GM21447 (cell line): ENCODE measurements around the gene VWA3A.
"Not testable (repeated sequence)": the region's sequence is repeated elsewhere in the genome, so short reads cannot be mapped to it uniquely, and the experiment has no call there.

ENCODE experiments used
- ATAC-seq: cut with Tn5 transposase; IDR thresholded peaks from one replicate; pipeline ENCODE4 v1.9.1; 2021; ENCODE audit not compliant: unreplicated experiment

The VWA3A gene

DNA sequence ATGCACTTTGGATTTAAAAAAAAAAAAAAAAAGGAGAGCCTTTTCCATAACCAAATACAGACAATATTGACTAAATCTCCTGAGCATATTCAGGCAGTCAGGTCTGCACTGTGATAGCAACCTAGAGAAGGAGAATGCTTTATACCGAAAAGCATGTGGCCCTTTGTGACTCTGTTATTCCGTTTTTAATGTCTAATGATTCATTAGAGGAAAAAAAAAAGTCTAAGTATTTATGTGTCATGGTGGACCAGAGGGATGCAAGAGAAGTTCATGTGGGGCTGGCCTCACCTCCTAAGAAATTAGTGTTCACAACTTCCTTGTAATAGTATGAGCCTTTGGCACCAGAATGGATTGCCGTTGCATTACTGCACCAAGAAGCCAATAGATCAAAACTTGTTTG, 11.3 kb upstream of the VWA3A start:
- ATAC-seq: no peak

DNA sequence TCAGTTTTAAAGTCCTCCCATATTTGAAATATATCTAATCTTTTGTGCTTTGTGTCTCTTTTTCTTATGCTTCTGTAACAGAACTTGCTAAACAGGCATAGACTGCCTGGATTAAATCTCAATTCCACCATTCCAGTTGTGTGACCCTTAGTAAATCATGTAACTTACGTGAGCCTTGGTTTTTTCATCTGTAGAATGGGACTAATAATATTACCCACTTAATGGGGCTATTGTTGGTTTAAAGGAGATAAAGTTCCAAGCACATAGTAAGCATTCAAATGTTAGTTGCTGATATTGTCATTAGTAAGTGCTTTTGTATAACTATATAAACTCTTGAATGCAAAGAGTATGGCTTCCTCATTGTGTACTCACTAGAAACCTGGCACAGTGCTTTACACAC, 5.9 kb upstream of the VWA3A start:
- no peak for ATAC-seq

DNA sequence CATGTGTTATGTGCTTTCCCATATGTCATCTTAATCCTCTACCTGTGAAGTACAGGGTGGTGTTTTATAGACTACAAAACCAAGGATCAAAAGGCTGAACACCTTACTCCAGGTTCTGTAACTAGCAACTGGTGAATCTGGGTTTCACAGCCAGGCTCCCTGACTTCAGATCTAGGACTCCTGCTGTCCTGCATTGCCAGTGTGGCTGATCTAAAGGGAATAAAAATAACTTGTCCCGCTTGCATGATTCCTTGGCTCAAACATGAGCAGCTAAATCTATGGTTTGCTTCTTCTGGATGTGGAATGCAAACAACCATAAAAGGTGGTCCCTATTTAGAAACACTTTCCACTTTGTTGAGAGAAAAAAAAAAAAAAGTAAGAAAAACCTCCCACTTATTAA, 3.7 kb upstream of the VWA3A start:
- no peak for ATAC-seq

DNA sequence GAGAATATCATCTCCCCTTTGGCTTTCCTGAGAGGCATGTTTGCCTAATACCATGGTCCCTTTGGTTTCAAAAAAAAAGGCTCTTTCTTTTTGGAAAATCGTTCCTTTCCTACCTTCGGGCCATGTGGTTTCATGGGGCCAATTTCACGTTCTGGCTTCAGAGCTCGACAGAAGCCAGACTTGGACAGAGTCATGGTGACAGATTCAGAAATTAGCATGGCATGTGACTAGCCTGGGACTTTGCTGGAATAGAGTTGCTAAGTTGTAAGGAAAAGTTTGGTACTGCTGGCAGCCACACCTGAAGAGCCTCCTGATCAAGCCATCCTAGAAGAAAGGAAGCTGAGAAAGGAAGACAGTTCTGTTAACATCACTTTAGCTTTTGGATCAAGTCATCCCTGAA, 2.4 kb upstream of the VWA3A start:
- ATAC-seq: no peak

DNA sequence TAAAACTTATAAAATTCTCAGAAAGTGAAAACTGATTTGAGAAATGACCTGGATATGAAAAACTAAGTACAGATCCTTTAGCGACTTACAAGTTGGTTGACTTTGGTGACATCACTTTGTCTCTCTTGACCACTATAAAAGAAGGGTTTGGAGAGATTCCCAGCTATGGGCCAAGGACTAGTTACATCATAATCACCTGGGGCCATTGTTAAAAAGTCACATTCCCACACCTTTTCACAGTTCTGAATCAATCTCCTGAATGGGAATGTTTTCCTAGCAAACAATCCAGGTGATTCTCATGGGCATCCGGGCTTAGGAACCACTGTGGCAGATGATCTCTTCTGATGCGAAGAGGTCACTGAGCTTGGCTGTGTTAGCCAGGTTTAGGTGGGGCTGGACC, 620 bp upstream of the VWA3A start:
- ATAC-seq: no peak

DNA sequence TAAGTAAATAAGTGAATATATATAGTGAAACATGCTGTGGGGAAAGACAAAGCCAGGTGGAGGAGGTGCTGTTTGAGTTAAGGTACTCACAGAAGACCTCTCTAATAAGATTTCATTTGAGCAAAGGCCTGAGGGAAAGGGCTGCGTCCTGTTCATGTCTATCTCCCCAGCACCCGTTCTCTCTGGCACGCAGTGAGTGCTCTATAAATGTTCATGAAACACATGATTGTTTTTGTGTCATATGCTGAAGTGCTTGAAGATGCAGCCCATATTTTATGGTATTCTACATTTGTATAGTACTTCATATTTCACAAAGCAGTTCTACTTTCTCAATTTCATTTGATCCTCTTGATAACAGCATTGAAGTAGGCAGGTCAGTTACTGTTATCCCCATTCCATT, 990 bp downstream of the VWA3A start:
- ATAC-seq: no peak

DNA sequence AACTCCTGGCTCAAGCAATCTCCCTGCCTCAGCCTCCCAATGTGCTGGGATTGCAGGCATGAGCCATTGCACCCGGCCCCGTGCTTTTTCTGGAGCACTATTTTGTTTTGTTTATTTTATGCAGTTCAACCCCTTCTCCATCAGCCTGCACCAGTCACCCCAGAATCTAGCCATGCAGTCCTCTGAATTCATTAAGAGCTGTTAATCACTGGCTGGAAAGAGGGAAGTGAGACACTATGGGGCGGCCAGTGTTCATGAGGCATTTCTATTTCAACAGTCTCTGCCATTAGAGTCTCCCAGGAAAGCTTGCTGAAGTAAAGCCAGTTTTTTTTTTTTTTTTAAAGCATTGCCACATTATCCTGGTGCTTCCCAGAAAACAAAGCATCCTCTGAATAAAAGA, 1.7 kb downstream of the VWA3A start:
- no peak for ATAC-seq

DNA sequence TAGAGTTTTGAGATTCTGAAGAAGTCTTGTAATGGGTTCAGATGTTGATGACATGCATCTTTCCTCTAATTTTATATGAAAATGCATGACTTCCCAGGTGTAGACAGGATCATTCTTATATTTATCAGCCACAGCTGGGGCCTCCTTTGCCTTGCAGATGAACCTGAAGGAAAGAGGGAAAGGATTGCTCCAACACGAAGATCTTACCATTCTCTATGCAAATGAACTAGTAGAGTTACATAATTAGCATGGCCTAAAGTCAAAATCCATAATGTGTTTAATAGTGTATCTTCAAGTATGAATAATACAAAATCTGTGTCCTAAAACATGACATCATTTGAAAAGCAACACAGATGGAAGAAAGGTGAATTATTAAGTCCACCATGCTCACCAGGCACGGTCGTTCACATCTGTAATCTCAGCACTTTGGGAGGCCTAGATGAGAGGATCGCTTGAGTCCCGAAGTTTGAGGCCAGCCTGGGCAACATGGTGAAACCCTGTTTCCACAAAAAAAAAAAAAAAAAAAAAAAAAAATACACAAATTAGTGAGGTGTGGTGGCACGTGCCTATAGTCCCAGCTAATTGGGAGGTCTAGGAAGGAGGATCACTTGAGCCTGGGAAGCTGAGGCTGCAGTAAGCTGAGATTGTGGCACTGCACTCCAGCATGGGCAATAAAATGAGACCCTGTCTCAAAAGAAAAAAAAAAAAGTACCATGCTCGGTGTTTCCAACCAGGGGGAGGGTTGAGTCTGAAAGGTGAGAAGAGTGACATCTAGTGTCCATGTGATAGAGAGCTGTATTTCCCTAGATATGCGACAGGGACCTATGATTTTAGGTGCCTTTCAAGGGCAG, 6.3 kb downstream of the VWA3A start:
- no peak for ATAC-seq

DNA sequence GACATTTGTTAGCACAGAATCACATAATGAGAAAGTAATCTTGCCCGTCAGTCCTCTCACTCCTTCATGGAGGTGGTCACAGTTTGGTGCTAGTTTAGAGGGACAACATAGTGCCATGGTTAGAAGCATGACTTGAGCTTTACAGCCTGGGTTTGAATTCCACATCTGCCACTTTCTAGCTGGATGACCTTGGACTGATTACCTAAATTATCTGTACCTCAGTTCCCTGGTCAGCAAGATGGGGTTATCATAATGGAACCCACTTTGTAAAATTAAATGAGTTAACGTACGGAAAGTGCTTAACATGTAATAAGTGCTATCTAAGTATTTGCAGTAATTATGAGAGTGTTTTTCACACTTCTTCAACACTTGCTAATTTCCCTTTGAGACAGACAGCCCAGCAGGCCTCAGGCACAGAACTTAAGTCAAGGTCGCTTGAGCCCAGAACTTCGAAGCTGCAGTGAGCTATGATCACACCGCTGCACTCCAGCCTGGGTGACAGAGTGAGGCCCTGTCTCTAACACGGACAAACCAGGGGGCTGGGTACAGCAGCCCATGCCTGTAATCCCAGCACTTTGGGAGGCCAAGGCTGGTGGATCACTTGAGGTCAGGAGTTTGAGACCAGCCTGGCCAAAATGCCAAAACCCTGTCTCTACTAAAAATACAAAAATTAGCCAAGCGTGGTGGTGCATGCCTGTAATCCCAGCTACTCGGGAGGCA, 7.1 kb downstream of the VWA3A start:
- ATAC-seq: no peak

DNA sequence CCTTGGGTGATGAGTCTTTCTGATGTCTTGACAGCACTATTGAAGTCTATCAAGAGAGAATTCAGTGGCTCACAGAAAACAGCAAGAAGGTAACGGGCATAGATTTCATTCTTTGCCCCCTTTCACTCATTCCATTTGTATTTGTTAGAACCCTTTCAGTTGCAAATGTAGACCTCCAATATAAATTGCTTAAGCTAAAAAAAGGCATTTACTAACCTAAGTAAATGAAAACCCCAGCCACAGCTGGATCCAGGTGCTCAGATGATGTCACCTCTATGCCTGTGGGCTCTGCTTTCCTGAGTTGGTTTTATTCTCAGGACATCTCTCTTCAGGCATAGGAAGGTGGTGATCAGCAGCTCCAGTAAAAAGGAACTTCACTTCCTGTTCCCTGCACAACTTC, 11.1 kb downstream of the VWA3A start:
- ATAC-seq: no peak

DNA sequence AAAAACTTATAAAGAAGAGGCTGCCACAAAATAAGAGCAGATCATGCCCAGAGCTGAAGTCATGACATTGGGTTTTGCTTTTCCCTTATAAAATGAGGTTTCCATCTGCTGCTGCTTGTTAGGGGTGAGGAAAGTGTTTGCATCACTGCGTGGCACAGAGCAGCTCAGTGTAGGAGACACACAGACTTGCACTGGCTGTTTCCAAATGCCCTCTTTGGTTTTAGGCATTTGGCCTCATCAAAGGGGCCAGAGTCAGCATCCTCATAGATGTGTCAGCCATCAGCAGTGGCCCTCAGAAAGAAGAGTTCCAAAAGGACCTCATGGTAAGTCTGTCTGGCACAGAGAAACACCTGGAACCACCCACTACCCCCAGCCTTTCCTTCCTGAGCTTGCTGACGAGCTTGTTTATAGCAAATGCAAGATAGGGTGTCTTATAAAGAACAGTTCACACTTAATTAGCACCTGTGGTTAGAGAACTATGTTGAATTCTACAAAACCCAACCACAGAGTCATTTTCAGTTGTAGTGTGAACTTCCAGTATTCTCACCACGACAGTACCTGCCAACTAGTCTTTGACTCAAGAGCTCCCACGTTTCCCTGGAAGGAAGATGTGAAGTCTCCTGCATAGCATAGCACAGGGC, 17.0 kb downstream of the VWA3A start:
- ATAC-seq: no peak

DNA sequence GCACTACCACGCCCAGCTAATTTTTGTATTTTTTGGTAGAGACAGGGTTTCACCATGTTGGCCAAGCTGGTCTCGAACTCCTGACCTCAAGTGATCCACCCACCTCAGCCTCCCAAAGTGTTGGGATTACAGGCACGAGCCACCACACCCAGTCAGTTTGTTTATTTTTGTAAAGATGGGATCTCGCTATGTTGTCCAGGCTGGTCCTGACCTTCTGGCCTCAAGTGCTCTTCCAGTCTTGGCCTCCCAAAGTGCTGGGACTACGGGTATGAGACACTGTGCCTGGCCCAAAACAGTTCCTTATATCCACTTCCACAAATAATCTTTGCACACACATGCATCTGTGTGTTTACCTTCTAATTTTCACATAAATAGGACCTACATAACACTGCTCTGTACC, 19.3 kb downstream of the VWA3A start:
- not testable (repeated sequence) for ATAC-seq

DNA sequence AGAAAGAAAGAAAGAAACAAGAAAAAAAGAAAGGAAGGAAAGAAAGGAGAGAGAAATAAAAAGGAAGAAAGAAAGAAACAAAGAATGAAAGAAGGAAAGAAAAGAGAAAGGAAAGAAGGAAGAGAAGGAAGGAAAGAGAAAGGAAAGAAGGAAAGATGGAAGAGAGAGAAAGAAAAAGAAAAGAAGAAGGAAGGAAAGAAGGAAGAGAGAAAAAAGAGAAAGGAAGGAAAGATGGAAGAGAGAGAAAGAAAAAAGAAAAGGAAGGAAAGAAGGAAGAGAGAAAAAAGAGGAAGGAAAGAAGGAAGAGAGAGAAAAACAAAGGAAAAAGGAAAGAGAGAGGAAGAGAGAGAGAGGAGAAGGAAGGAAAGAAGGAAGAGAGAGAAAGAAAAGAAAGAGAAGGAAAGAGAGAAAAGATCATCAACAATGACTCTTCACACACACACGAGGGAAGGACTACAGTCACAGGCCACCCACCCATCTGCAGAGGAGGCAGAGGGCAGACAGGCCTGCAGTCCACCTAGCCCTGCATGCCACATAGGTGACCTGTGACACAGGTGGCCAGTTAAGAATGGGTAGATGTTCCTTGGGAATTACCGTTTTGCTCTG, 23.9 kb downstream of the VWA3A start:
- ATAC-seq: no peak

DNA sequence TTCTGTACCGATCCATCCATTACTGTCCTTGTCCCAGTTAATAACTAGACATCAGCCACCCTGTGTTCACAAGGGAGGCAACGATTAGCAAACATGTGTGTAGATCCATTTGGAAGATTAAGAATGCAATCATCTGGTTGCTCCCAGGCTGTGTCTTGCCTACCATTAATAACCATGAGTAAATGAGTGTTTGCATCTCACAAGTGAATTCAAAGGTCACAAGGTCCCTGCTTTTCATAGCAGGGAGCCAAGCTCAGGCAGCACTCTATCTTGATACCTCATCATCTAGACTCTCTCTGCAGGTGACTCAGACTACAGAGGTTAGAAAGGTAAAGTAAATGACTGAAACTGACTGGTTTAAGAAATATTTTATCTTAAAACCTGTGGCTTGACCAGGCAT, 25.3 kb downstream of the VWA3A start:
- ATAC-seq: no peak

DNA sequence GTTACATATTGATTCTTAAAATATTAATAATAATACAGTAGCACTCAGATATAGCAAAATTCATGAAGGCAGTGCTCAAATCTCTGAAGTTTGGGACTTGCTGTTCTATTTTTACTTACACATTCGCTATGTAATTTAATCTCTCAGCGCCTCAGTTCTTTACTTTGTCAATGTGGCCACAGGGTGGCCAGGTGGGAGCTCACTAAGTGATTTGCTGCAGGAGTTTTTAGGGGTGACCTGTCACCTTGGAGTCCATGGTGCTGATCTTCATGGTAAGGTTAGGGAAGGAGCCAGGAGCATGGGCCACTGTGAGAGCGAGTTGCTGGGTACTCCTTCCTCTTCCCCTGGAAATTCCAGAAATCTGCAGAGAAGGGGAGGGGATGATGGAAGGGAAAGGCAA, 28.1 kb downstream of the VWA3A start:
- no peak for ATAC-seq

DNA sequence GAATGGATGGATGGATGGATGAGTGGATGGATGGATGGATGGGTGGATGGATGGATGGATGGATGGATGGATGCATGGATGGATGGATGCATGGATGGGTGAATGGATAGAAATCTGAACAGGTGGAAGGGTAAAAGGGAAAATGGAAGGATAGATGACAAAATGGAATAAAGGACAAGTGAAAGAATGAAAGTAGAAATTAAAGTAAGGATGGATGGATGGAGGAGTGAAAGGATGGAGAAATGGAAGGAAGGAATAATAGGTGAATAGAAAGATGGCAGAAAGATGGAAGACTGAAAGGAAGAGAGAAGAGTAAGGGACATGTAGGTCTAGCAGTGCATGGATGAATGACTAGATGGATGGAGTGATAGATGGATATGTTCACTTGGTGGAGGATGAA, 29.9 kb downstream of the VWA3A start:
- no peak for ATAC-seq

DNA sequence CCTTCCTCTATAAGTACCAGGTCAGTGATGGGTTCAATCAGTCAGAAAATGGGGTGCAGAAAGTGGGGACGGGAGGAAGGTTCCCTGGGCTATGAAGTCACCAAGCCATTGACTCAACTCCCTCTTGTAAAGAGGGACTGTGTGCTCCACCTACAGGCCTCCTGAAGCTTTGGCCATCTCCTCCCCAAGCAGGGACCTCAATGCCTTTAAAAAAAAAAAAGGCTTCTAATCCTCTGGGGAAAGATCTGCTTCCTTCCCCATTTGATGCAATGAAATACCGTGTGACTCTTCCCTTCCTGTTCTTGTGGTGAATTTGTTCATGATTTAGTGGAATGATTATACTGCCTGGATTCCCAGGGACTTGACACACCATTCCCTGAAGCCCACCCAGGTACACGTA, 30.8 kb downstream of the VWA3A start:
- no peak for ATAC-seq

DNA sequence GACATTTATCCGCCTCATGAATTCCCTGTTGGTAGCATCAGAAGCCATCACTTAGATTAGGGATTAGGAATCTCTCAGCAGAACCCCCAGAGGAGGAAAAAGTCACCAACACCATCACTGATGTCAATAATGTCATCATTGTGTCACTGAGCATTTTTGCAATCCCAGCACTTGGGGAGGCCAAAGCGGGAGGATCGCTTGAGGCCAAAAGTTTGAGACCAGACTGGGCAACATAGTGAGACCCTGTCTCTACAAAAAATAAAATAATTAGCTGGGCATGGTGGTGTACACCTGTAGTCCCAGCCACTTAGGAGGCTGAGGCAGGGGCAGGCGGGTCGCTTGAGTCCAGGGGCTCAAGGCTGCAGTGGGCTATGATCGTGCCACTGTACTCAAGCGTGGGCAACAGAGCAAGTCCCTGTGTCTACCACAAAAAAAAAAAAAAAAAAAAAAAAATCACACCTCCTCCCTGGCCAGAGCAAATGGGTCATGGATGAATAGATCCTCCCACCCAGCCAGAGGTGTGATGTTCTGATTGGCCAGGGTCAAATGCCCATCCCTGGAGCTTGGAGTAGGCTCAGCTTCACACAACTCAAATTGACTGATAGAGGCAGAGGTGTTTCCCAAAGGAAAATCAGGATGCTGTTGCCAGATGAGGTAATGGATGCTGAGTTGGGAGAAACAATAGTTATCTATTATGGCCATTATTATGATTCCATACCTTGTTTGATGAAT, 31.6 kb downstream of the VWA3A start:
- no peak for ATAC-seq

DNA sequence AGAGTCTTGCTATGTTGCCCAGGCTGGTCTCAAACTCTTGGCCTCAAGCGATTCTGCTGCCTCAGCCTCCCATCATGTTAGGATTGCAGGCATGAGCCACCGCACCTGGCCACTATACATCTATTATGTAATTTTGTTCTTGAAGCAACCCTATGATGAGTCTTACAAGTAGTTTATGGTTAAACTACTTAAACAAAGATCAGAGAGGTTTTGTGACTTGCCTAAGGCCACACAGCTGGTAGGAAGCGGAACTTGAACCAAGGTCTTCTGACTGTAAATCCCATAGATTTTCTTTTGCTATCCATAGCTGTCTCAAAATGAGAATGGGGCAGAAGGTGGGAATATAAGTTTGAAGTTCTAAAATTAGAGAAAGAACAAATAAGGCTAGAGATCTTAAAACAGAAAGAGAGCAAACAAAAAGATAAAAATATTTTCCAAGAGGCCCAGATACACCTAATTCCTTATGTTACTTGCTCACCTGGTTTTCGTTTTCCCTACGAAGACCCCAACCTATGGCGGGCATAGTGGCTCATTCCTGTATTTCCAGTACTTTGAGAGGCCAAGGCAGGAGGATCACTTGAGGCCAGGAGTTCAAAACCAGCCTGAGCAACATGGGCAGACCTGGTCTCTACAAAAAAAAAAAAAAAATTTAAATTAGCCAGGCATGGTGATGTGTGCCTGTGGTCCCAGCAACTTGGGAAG, 32.4 kb downstream of the VWA3A start:
- no peak for ATAC-seq

DNA sequence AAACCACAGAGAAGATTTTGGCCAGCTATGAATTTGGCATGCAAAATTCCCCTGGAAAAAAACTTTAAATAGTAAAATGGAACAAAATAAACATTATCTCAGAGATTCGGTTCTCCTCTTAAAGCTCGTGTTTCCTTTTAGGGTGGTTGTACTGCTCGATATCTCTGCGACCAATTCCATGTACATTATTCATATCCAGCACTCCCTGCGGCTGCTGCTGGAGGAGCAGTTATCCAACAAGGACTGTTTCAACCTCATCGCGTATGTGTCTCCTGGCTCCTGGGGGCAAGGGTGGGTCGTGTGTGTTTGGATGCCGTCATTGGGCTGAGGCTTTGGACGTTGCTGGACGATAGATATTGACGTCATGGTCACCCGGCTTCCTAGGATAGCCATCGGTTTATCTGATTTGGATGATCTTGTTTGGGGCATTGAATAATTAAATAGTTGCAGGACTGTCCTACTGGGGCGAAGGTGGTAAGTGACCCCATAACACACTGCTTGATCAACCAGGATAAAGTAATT, 33.8 kb downstream of the VWA3A start:
- ATAC-seq: no peak
